ENCODE results near the gene SAFB2.

DNA sequence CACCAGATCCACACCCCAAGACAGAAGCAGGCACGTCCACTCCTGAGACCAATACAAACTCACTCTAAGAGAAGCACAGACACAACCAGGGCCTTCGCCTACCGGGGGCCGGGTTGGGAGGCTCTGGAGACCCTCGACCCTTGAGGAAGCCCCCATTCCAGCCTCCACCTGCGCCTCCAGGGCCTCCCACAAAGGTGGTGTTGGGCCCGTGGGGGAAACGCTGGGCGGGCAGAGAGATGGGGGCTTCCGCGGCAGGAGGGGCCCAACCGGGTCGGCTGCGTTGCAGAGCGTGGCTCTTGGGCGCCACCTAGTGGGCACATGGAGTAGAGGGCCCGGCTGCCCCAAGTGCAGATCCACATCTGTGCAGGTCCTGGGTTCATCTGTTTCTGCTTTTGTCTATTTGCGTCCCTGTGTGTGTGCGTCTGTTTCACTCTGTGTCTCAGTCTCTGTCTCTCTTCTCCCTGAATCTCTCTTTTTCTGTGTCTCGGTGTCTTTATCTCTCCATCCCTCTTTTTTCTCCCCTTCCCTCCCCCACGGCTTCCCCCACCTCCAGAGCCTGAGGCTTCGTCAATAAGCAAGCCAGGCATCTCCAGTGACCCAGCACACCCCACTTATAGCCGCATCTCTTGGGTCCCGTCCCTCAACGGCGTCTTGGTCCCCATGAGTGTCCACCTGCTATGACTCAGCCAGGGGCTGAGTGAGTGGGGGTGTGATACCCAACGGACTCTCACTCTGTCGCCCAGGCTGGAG lies 44.3 kb downstream of the SAFB2 start:
- no peak for TF ChIP-seq ZFX (IDR thresholded peaks at IDR 0.05)
- no peak for TF ChIP-seq EZH2 (IDR thresholded peaks at IDR 0.05)
